PC-9 (cell line): ENCODE measurements around the gene VANGL2. TPM values are rescaled to one million over a fixed set of nuclear protein-coding genes. Genes with fewer than 3 reads are reported as not detected.

ENCODE experiments used
- BruUV-seq: library from RNA; stranded (reverse); fragments of 400-500 nt; replicated peaks from 2 replicates; lab custom pipeline; 2021; lab: Mats Ljungman, UMichigan
- CTCF ChIA-PET: fragments of 300-600 bp; sonication (Branson Sonifier 250); formaldehyde crosslinking; loops from one replicate; lab custom pipeline; 2022; ENCODE audit warnings: antibody characterized with exemption; lab: Charles Lee
- POLR2A ChIA-PET: fragments of 300-600 bp; sonication (Branson Sonifier 250); formaldehyde crosslinking; loops from one replicate; lab custom pipeline; 2022; ENCODE audit warnings: antibody characterized with exemption; ENCODE audit not compliant: unreplicated experiment; lab: Charles Lee
- DNase-seq, 2 experiments: peaks; one replicate each; pipeline versions ENCODE4 v3.0.0 to v3.0.0-alpha.2; 2015 to 2022; ENCODE audit warnings: mixed read lengths in 1 of 2
- H2AFZ ChIP-seq: fragments of 200-600 bp; sonication (generic); 2 replicates; pipeline ENCODE4 v1.8.1; 2017; ENCODE audit warnings: antibody characterized with exemption
- H3F3A ChIP-seq: fragments of 200-600 bp; sonication (generic); 2 replicates; pipeline ENCODE4 v1.8.1; 2017; ENCODE audit warnings: antibody characterized with exemption, mild to moderate bottlenecking, low read depth; ENCODE audit not compliant: insufficient read depth
- H3K27ac ChIP-seq: fragments of 200-600 bp; sonication (generic); 2 replicates; pipeline ENCODE4 v1.6.1; 2016; ENCODE audit warnings: mixed run types
- H3K27me3 ChIP-seq: fragments of 200-600 bp; sonication (generic); 2 replicates; pipeline ENCODE4 v1.6.1; 2016; ENCODE audit warnings: low read depth, mixed run types; ENCODE audit not compliant: insufficient read depth
- H3K36me3 ChIP-seq: fragments of 200-600 bp; sonication (generic); 2 replicates; pipeline ENCODE4 v1.6.1; 2016; ENCODE audit warnings: low read depth, mixed run types
- H3K4me1 ChIP-seq: fragments of 200-600 bp; sonication (generic); replicated peaks from 2 replicates; pipeline ENCODE4 v1.6.1; 2016; ENCODE audit warnings: mixed run types; ENCODE audit not compliant: insufficient read depth
- H3K4me2 ChIP-seq: fragments of 200-600 bp; sonication (generic); 2 replicates; pipeline ENCODE4 v1.6.1; 2017; ENCODE audit warnings: mixed run types
- H3K4me3 ChIP-seq: fragments of 200-600 bp; sonication (generic); 2 replicates; pipeline ENCODE4 v1.6.1; 2016; ENCODE audit warnings: mixed run types
- H3K79me2 ChIP-seq: fragments of 200-600 bp; sonication (generic); 2 replicates; pipeline ENCODE4 v1.6.1; 2017; ENCODE audit warnings: low read depth, mixed run types
- H3K9me2 ChIP-seq: fragments of 200-600 bp; sonication (generic); 2 replicates; pipeline ENCODE4 v1.8.1; 2017; ENCODE audit warnings: mild to moderate bottlenecking; ENCODE audit not compliant: insufficient read depth
- H3K9me3 ChIP-seq: fragments of 200-600 bp; sonication (generic); 2 replicates; pipeline ENCODE4 v1.8.1; 2016; ENCODE audit warnings: low read depth; ENCODE audit not compliant: insufficient read depth
- H4K20me1 ChIP-seq: fragments of 200-600 bp; sonication (generic); 2 replicates; pipeline ENCODE4 v1.8.1; 2017; ENCODE audit not compliant: insufficient read depth
- CTCF ChIP-seq: fragments of 200-600 bp; sonication (generic); conservative IDR thresholded peaks from 2 replicates; pipeline ENCODE4 v1.6.1; 2017; ENCODE audit warnings: mixed run types, antibody characterized with exemption, mild to moderate bottlenecking, moderate library complexity
- EZH2 ChIP-seq: fragments of 200-600 bp; sonication (generic); IDR thresholded peaks from 2 replicates; pipeline ENCODE4 v1.8.0; 2017; ENCODE audit warnings: antibody characterized with exemption, low read depth
- intact Hi-C: fragments of 100-400 bp; cut with micrococcal nuclease; formaldehyde crosslinking; loops from one replicate; pipeline ENCODE4 v1.10.0; 2022; ENCODE audit not compliant: unreplicated experiment
- total RNA-seq: library from RNA; stranded (reverse); gene quantifications from 2 replicates; pipeline ENCODE4 v1.2.3, GENCODE V29; 2021

The VANGL2 gene
- total RNA-seq, 1 experiment from 2014 or later, result 12.4 TPM

DNA sequence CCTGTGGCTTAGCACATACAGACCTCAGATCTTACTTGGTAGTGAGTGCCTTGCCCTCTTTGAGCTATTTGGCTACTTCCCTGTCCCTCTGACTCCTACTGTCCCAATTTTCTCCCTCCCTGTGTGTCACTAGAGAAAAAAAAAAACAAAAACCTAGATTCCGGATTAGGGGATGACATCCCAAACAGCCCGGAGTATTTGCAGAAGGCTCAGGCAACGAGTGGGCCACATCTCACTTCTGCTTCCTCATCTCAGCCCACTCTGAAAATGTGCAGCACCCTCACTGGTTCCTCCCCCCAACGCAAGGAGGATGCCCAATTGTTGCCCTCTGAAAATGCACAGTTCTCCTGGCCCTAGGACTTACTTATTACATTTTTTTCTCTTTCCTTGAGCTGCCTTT lies 28.6 kb upstream of the VANGL2 start:
- ChIA-PET CTCF (interaction anchor here (0.7 kb wide), 1 partner anchor 1377 kb away, joined by 3 read pairs; no protein-coding TSS in a partner anchor), POLR2A (no interaction called here)
- Histone ChIP-seq H3K27ac (no peak overlapping the region), H3K9me3 (no peaks in the 10 kb centered on the region), H3K4me3 (no peak overlapping the region), H2AFZ (no peak overlapping the region), H3K4me2 (no peak overlapping the region), H4K20me1 (no peaks in the 10 kb centered on the region), H3F3A (peaks cover 4% of the 10 kb centered on the region; the same call in 1 of the 2 replicates), H3K4me1 (peaks cover 10% of the 10 kb centered on the region), H3K9me2 (no peaks in the 10 kb centered on the region), H3K27me3 (no peaks in the 10 kb centered on the region), H3K36me3 (no peaks in the 10 kb centered on the region), H3K79me2 (no peaks in the 10 kb centered on the region)
- DNase-seq, result no peak
- intact Hi-C loops, result loop anchor here (10.0 kb wide), 1 partner anchor 577 kb away; no protein-coding TSS in a partner anchor
- no TSS peak for BruUV-seq
- TF ChIP-seq CTCF (no peak), EZH2 (no peak)

DNA sequence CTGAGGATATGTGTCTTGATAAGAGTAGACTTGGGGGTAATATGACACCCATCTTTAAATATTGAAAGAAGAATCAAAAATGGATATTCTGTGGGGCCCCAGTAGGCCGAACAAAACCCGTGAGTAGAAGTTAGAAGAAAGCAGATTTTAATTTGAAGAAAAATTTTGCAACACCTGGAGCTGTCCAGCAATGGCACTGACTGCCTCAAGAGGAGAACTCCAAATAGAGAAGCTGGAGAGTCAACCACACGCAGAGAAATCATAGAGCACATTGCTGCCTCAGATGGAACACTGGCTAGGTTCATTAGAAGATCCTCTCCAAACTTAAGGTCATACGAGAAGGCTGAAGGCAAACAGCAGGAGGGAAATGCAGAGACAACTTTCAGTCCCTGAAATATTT lies 26.7 kb upstream of the VANGL2 start:
- ChIA-PET CTCF (interaction anchor here (0.6 kb wide), 1 partner anchor 81 kb away, joined by 4 read pairs; no protein-coding TSS in a partner anchor), POLR2A (interaction anchor here (0.5 kb wide), 1 partner anchor 257 kb away, joined by 3 read pairs; no protein-coding TSS in a partner anchor)
- no peak overlapping the region for H2AFZ ChIP-seq
- peak in 1 of 2 experiments; percentile 18 for DNase-seq
- no peak for TF ChIP-seq EZH2
- TF ChIP-seq CTCF, result no peak
- no peaks in the 10 kb centered on the region for H4K20me1 ChIP-seq
- peaks cover 4% of the 10 kb centered on the region; the same call in 1 of the 2 replicates for H3F3A ChIP-seq
- H3K9me3 ChIP-seq, result no peaks in the 10 kb centered on the region
- H3K27me3 ChIP-seq, result no peaks in the 10 kb centered on the region
- no peak overlapping the region for H3K27ac ChIP-seq
- H3K4me2 ChIP-seq, result no peak overlapping the region
- H3K9me2 ChIP-seq, result no peaks in the 10 kb centered on the region
- H3K4me1 ChIP-seq, result peaks cover 10% of the 10 kb centered on the region
- H3K79me2 ChIP-seq, result no peaks in the 10 kb centered on the region
- intact Hi-C loops, result loop anchor here (10.0 kb wide), 1 partner anchor 579 kb away; no protein-coding TSS in a partner anchor
- no peak overlapping the region for H3K4me3 ChIP-seq
- no TSS peak for BruUV-seq
- no peaks in the 10 kb centered on the region for H3K36me3 ChIP-seq

- Histone ChIP-seq H3K4me1 (peaks cover 10% of the 10 kb centered on the region), H4K20me1 (no peaks in the 10 kb centered on the region), H3K79me2 (no peaks in the 10 kb centered on the region), H3K27ac (no peak overlapping the region), H3K9me3 (no peaks in the 10 kb centered on the region), H2AFZ (no peak overlapping the region), H3K9me2 (no peaks in the 10 kb centered on the region), H3K27me3 (no peaks in the 10 kb centered on the region), H3K36me3 (no peaks in the 10 kb centered on the region), H3K4me3 (no peak overlapping the region), H3K4me2 (no peak overlapping the region), H3F3A (peaks cover 4% of the 10 kb centered on the region; the same call in 1 of the 2 replicates)
- DNase-seq, result peak in 1 of 2 experiments; percentile 28
- no TSS peak for BruUV-seq
- TF ChIP-seq EZH2 (no peak), CTCF (no peak)
- intact Hi-C loops, result loop anchor here (10.0 kb wide), 1 partner anchor 580 kb away; no protein-coding TSS in a partner anchor
- ChIA-PET CTCF (no interaction called here), POLR2A (no interaction called here)
Observed at GRCh38 chr1:160374306-160375110, 25.9 kb upstream of the VANGL2 start.
